ENCODE data around the gene MIGA1. TPM values are rescaled to one million over a fixed set of nuclear protein-coding genes. Genes with fewer than 3 reads are reported as not detected.
"Not testable (repeated sequence)": the region's sequence is repeated elsewhere in the genome, so short reads cannot be mapped to it uniquely, and the experiment has no call there.

The MIGA1 gene
- total RNA-seq, 1 donor from 2014 or later = 17.5 TPM

GRCh38 chr1:77797991-77798390 is 18.5 kb downstream of the MIGA1 start:
- DNase-seq (ENCODE audit: low spot score) = no peak

GRCh38 chr1:77802026-77802425 is 22.6 kb downstream of the MIGA1 start:
- DNase-seq (ENCODE audit: low spot score) = no peak

DNA sequence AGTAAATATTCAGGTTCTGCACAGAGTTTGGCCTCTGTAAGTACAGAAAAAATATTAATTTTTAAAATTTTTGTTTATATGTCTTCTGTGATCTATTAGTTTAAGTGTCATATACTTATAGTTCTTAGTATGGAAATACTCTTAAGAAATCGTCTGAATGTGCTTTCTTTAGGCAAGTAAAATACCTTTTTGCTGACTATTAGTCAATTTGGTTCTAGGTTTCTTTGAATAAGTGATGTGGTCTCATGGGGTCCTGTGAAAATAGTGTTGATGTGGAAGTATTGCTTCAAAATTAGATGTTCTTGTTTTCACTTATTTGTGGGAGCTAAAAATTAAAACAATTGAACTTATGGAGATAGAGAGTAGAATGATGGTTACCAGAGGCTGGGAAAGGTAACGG is 23.9 kb downstream of the MIGA1 start:
- no peak for DNase-seq (ENCODE audit: low spot score)

- DNase-seq (ENCODE audit: low spot score) = not testable (repeated sequence)
These were observed 30.5 kb downstream of the MIGA1 start for GRCh38 chr1:77809787-77810462.

GRCh38 chr1:77811589-77811988 is 32.1 kb downstream of the MIGA1 start:
- not testable (repeated sequence) for DNase-seq (ENCODE audit: low spot score)

DNA sequence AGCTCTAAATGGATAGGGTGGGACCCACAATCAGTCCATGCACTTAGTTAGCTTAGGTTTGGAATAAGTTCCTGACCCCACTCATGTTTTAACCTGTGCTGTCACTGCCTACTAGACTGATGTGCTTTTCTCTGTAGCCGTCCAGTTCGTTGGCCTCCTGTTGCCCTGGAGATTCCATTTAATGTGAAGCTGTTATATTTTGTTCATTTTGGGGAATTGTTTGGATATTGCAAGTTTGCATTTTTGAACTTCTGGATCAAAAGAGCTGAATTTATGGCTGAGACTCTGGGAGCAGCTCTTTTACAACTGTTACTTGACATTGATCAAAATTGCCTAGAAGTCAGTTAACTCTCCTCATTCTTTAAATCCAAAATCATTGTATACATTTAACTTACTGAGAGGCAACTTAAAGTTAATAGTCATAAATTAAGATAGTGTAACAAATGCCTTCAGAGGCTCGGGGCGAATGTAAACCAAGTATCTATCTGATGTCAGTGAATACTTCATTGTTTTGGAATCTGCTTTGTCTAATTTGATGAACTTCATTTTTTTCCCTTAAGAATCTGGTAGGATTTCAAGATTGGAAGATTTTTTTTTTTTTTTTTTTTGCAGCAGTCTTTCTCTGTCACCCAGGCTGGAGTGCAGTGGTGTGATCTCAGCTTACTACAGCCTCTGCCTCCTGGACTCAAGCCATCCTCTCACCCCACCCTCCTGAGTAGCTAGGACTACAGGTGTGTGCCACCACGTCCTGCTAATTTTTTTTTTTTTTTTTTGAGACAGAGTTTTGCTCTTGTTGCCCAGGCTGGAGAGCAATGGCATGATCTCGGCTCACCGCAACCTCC is 38.1 kb downstream of the MIGA1 start:
- no peak for DNase-seq (ENCODE audit: low spot score)

- no peak for DNase-seq (ENCODE audit: low spot score)
These were observed 40.7 kb downstream of the MIGA1 start for GRCh38 chr1:77820121-77820520.

- no peak for DNase-seq (ENCODE audit: low spot score)
These were observed 44.6 kb downstream of the MIGA1 start for GRCh38 chr1:77824079-77824478.

DNA sequence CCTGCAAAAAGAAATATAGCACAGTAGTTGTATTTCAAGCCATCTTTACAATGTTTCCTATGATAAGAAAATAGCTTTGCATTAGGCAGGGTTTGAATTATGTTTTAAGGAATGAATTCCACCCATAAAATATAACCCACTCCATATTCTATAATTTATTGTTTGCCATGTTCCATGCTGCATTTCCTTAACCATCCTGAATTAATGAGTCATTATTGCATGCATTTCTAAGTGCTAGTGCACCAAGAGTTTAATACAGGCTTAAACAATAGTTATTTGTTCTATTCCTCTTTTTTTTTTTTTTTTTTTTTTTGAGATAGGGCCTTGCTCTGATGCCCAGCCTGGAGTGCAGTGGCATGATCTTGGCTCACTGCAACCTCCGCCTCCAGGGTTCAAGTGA is 45.2 kb downstream of the MIGA1 start:
- no peak for DNase-seq (ENCODE audit: low spot score)

DNA sequence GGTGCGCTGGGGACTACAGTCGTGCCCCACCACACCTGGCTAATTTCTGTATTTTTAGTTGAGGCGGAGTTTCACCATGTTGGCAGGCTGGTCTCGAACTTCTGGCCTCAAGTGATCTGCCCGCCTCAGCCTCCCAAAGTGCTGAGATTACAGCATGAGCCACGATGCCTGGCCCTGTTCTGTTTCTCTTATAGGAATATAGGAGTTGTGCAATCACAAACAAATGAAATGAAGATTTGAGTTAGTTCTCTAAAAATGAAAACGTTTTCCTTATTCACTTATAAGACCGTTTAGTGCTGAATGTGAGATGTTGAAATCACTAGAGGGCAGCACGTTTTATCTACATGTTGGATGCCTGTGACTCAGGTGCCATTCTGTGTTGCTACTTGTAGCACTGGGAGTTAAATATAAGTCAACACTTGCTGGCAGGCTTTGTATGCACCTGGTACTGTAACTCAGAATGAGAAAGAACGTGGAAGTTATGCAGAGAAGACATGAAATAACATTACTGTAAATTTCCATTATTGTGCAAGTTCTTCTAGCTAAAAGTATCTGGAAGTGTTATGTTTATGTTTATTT is 45.8 kb downstream of the MIGA1 start:
- DNase-seq (ENCODE audit: low spot score) = no peak

DNA sequence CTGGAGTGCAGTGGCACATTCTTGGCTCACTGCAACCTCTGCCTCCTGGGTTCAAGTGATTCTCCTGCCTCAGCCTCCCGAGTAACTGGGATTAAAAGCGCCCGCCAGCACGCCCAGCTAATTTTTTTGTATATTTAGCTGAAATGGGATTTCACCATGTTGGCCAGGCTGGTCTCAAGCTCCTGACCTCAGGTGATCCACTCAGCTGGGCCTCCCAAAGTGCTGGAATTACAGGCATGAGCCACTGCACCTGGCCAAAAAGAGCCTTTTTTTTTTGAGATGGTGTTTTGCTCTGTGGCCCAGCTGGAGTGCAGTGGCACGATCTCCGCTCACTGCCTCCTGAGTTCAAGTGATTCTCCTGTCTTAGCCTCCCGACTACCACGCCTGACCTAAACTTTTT is 47.4 kb downstream of the MIGA1 start:
- DNase-seq (ENCODE audit: low spot score) = not testable (repeated sequence)

DNA sequence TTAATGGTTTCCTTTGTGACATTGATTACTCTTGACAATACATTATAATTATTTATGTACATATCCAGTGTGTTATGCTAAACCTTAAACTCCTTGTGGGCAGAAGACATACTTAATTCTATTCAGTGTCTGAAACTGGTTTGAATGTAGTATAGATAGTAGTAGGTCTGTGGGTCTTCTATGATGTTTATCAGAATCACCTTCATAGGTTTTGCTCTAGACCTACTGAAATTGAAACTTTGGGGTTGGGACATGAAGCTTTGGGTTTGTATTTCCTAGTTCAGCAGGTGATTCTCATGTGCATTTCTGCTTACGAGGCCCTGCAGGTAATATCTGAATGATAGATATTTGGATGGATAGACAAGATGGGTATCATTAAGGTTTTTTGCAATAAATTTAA is 48.6 kb downstream of the MIGA1 start:
- no peak for DNase-seq (ENCODE audit: low spot score)

DNA sequence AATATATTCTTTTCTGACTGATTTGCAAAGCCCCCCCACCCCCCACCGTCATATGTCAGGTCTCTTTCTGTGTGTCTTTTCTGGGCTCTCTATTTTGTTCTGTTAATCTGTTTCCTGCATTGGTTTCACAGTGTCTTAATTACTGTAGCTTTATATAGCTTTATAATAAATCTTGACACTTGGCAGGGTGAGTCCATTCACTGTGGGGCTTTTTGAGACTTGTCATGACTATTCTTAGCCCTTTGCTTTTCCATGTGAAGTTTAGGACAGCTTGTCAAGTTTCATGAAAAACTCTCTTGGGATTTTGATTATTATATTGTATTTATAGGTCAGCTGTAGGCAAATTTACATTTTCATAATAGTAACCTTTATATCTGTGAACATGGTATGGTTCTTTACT is 50.4 kb downstream of the MIGA1 start:
- no peak for DNase-seq (ENCODE audit: low spot score)

DNA sequence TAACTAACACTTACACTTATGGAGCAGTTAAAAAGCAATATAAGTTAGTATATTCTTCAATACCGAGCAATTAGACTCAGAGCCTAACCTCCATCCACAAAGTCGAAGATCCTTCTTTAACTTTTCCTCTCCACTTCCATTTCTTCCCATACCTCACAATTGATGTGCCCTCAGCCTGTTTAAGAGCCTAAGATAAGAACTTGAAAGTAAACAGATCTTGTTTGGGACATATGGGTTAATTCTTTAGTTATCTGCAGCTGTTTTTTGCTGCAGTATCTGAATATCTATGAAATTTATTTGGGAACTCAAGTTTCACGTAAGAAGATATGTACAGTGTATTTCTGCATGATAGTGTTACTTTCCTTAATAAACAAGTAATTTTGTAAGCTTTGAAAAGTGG is 51.5 kb downstream of the MIGA1 start:
- DNase-seq (ENCODE audit: low spot score) = no peak

- DNase-seq (ENCODE audit: low spot score) = no peak
These were observed 52.1 kb downstream of the MIGA1 start for GRCh38 chr1:77831566-77831965.

DNA sequence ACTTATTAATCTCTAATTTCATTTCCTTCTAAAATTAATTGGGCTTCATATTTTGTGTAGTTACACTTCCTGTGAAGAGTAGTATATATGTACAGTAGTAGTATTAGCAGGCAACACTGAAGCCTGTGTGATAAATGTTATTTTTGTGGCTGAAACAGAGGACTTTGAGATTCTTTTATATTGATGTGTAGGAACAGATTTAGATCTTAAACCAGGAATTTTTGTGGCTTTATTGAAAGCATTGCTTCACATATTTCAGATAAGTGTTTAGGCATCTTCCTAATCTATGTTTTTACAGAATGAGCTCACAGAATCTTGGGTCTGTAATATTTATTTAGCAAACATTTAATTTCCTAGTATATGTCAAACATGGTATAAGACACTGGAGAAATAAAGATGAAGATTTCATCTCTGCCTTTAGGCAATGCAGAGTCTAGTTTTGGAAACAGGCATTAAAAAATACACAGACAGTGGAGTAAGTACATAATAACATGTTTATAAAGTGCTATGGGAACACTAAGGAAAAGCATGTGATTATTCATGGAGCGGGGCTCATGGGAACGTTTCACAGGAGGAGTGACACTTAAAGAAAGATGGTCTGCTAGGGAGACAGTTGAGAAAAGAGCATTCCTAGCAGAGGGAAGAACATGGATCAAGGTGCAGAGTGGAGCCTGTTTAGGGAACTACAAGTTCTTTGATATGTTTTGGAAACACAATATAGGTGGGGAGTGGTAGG is 52.7 kb downstream of the MIGA1 start:
- no peak for DNase-seq (ENCODE audit: low spot score)

DNA sequence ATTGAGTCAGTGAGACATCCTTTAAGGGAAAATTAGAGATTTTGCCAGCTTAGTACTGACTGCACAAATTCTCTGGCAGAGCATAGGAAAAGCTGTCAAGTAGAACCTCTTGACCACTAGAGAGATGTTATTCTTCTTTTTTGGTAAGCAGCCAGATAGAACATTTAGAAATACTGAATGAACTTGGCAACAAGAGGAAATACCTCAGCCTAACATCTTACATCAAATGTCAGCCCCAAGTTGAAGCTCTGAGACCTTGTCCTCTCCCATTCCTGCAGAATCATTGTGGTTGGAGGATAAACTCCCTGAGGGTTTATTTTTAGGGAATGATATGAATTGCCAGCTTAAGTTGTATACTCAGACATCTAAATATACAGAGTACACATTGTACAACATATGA is 53.5 kb downstream of the MIGA1 start:
- no peak for DNase-seq (ENCODE audit: low spot score)

DNA sequence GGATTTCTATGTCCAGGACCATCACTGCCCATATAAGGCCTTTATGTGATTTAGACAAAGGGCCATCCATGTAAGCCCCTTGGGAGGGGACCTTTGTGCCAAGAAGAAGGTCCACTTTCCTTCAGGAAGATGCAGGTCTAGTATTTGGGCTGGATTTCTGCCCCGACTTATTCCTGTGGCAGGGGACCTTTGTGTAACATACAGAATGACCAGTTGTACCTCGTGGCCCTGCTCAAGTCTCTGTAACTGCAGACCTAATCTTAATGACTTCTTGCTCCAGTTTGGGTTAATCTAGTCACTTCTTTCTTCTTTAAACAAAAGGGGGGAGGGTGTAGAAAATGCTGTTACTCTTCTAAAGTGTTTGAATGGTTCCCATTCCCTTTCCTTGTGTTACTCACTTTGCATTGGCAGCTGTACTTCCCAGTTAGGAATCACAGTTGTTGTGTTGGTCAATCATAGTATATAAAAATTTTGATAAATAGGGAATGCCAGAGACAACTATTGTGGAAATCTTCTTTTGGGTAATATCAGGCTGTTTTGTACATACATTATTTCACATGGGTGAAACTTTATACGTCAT is 54.2 kb downstream of the MIGA1 start:
- DNase-seq (ENCODE audit: low spot score) = no peak

DNA sequence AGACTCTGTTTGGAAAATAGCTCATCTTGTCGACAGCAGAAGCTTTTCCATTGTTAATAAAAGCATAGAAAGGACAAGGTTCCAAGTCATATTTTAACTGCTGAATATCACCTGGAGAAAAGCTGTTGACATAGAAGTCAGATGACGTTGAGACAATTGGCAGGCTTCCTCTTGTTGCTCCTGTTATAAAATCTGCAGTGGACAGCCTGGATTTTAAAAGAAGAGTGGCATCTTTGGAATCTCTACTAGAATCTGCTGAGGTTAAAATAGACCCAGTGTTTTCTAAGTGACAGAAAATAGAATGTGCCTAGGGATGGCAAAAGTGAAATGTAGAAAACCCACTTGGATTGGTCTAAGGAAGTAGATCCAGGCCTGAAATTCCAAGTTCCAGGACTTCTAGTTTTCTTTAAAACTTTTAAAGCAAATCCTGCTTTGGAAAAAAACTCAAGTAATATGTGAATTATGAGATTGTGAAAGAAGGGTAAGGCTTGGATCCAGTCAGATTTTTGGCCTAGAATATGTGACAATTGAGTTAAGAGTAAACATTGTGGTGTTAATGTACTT is 55.4 kb downstream of the MIGA1 start:
- DNase-seq (ENCODE audit: low spot score) = no peak

DNA sequence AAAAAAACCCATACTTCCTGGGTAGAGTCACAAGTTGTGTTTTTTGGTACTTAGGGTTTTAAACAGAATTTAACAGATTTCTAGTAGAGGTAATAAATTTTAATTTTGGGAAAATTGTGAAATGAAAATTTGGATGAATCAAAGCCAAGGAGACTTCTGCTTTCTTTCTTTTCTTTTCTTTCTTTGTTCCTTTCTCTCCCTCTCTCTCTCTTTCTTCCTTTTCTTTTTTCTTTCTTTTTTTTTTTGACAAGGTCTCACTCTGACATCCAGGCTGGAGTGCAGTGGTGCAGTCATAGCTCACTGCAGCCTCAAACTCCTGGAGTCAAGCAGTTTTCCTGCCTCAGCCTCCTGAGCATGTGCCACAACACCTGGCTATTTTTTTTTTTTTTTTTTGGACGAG is 62.1 kb downstream of the MIGA1 start:
- DNase-seq (ENCODE audit: low spot score) = no peak

DNA sequence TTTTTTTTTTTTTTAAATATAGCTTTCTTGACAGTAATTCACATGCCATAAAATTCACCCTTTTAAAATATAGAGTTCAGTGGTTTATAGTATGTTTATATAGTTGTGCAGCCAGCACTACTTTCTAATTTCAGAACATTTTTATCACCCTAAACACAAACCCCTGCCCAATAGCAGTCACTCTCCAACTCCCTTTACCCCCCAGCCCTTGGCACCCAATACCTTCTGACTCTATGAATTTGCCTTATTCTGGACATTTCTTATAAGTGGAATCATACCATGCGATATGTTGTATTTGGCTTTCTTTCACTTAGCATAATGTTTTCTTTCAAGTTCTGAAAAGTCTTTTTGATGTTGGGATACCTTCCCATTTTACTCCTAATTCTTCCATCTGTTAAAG is 66.5 kb downstream of the MIGA1 start:
- no peak for DNase-seq (ENCODE audit: low spot score)

Data from mesenteric fat pad (tissue), 1 donor.